OCI-M2 (cell line): Measurements from ENCODE around the gene PGRMC2.
"Not testable (repeated sequence)": the region's sequence is repeated elsewhere in the genome, so short reads cannot be mapped to it uniquely, and the experiment has no call there.

Experiments used
- DNase-seq: peaks from one replicate; lab custom pipeline; 2025; ENCODE audit not compliant: unreplicated experiment; lab: John Stamatoyannopoulos, UW

The PGRMC2 gene

GRCh38 chr4:128271551-128271950, 16.1 kb downstream of the PGRMC2 start:
- no peak for DNase-seq

- no peak for DNase-seq
These were observed 18.6 kb downstream of the PGRMC2 start for GRCh38 chr4:128268970-128269369.

GRCh38 chr4:128267745-128268144, 19.9 kb downstream of the PGRMC2 start:
- no peak for DNase-seq

- not testable (repeated sequence) for DNase-seq
These were observed 20.4 kb downstream of the PGRMC2 start for GRCh38 chr4:128267171-128267570.

- DNase-seq: not testable (repeated sequence)
These were observed 22.1 kb downstream of the PGRMC2 start for GRCh38 chr4:128265550-128265949.

- not testable (repeated sequence) for DNase-seq
These were observed 27.7 kb downstream of the PGRMC2 start for GRCh38 chr4:128259889-128260288.

- not testable (repeated sequence) for DNase-seq
These were observed 29.4 kb downstream of the PGRMC2 start for GRCh38 chr4:128258166-128258565.

GRCh38 chr4:128256539-128256938, 31.1 kb downstream of the PGRMC2 start:
- no peak for DNase-seq

GRCh38 chr4:128255906-128256305, 31.7 kb downstream of the PGRMC2 start:
- DNase-seq: no peak

GRCh38 chr4:128249787-128250668, 37.6 kb downstream of the PGRMC2 start:
- DNase-seq: no peak

GRCh38 chr4:128247906-128248305, 39.7 kb downstream of the PGRMC2 start:
- DNase-seq: no peak

GRCh38 chr4:128245391-128245790, 42.2 kb downstream of the PGRMC2 start:
- not testable (repeated sequence) for DNase-seq

GRCh38 chr4:128244379-128244778, 43.2 kb downstream of the PGRMC2 start:
- no peak for DNase-seq

GRCh38 chr4:128242601-128243000, 45.0 kb downstream of the PGRMC2 start:
- no peak for DNase-seq

GRCh38 chr4:128241981-128242380, 45.6 kb downstream of the PGRMC2 start:
- DNase-seq: no peak

- DNase-seq: no peak
These were observed 46.1 kb downstream of the PGRMC2 start for GRCh38 chr4:128241425-128241913.

- DNase-seq: no peak
These were observed 46.6 kb downstream of the PGRMC2 start for GRCh38 chr4:128241019-128241418.

GRCh38 chr4:128234836-128235235, 52.8 kb downstream of the PGRMC2 start:
- no peak for DNase-seq

- no peak for DNase-seq
These were observed 54.9 kb downstream of the PGRMC2 start for GRCh38 chr4:128232719-128233118.

GRCh38 chr4:128228845-128229795, 58.5 kb downstream of the PGRMC2 start:
- DNase-seq: no peak

- DNase-seq: no peak
These were observed 59.5 kb downstream of the PGRMC2 start for GRCh38 chr4:128227991-128228571.
